Measurements from ENCODE around the gene NEURL1.
A peak's percentile ranks its signal among the peaks of the same experiment; 100 is the strongest.
"Not testable (repeated sequence)": the region's sequence is repeated elsewhere in the genome, so short reads cannot be mapped to it uniquely, and the experiment has no call there.

The NEURL1 gene

DNA sequence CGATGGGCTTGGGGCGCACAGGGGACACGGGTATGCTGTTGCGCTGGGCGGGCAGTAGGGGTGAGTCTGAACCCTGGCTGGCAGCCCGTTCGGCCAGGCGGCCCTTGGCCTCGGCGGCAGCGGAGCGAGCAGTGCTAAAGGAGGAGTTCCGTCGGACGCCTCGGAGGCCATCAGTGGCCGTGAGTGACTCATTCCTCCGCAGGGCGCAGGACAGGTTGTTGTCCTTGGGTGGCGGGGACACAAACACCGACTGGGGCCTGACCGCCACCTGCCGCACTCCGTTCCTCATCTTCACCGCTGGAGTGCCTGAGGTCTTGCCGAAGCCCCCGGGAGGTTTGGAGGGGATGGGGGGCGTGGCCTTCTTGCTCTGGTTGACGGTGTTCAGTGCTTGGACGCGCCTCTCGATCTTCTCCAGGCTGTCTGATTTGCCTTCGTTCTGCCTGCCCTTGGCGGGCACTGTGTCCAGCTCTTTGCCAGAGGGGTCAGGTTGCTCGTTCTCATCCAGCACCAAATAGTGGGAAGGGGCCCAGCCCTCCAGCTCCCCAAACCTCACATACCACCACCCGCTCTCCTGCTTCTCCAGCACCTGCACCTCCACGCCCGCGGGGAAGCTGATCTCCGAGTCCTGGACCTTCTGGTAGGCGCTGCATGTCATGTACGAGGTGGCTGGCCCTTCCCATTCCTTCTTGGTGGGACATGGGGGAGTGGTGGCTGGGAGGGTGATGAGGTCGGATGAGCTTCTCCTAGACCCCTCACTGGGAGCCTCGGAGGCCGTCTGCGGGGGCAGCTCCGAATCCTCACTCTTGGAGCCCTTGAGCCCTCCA is 108.7 kb downstream of the NEURL1 start:
- DNase-seq, result no peak
- H3K27ac ChIP-seq, result no peak overlapping the region

DNA sequence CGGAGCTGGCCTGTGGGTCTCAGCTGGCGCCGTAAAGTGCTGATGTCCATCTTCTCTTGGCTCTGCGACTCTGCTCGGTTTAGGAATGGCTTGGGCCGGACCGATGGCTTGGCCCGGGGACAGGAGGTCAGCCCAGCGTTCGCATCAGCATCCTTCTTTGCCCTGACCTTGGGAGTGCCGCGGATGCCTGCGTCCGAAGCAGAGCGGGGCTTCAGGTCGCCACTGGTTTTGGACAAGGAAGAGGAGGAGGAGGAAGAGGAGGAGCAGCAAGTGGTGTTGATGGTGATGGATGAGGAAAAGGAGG is 109.3 kb downstream of the NEURL1 start:
- Histone ChIP-seq H3K9me3 (no peaks in the 10 kb centered on the region), H3K4me3 (no peak overlapping the region), H3K27ac (no peak overlapping the region), H3K27me3 (no peaks in the 10 kb centered on the region), H3K4me1 (peaks cover 0 to 39% (median 22%) of the 10 kb centered on the region in 4 donors), H3K36me3 (peaks cover 19 to 49% (median 40%) of the 10 kb centered on the region in 3 donors)
- TF ChIP-seq CTCF (IDR thresholded peaks at IDR 0.05), result no peak
- no peak for DNase-seq
- intact Hi-C loops (cut with DNase I; ENCODE audit: low total_unique reads), result loop anchor here (10.0 kb wide), 1 partner anchor 252 kb away; the partner anchor contains the start of gene SH3PXD2A

More for the DNA sequence above, 108.7 kb downstream of the NEURL1 start:
- TF ChIP-seq CTCF (IDR thresholded peaks at IDR 0.05), result no peak
- H3K4me1 ChIP-seq, result peaks cover under 1 to 44% (median 22%) of the 10 kb centered on the region in 4 donors
- no peaks in the 10 kb centered on the region for H3K9me3 ChIP-seq
- H3K27me3 ChIP-seq, result no peaks in the 10 kb centered on the region
- H3K4me3 ChIP-seq, result no peak overlapping the region
- intact Hi-C loops (cut with DNase I; ENCODE audit: low total_unique reads), result loop anchor here (10.0 kb wide), 1 partner anchor 253 kb away; the partner anchor contains the start of gene SH3PXD2A
- H3K36me3 ChIP-seq, result peaks cover 19 to 46% (median 40%) of the 10 kb centered on the region in 3 donors

GRCh38 chr10:103603382-103603781 is 109.9 kb downstream of the NEURL1 start:
- no peak overlapping the region for H3K4me3 ChIP-seq
- no peaks in the 10 kb centered on the region for H3K9me3 ChIP-seq
- H3K27ac ChIP-seq, result no peak overlapping the region
- no peaks in the 10 kb centered on the region for H3K27me3 ChIP-seq
- peaks cover 0 to 34% (median 22%) of the 10 kb centered on the region in 4 donors for H3K4me1 ChIP-seq
- intact Hi-C loops (cut with DNase I; ENCODE audit: low total_unique reads), result loop anchor here (10.0 kb wide), 1 partner anchor 251 kb away; the partner anchor contains the start of gene SH3PXD2A
- peaks cover 19 to 49% (median 40%) of the 10 kb centered on the region in 3 donors for H3K36me3 ChIP-seq
- no peak for TF ChIP-seq CTCF (IDR thresholded peaks at IDR 0.05)
- no peak for DNase-seq

DNA sequence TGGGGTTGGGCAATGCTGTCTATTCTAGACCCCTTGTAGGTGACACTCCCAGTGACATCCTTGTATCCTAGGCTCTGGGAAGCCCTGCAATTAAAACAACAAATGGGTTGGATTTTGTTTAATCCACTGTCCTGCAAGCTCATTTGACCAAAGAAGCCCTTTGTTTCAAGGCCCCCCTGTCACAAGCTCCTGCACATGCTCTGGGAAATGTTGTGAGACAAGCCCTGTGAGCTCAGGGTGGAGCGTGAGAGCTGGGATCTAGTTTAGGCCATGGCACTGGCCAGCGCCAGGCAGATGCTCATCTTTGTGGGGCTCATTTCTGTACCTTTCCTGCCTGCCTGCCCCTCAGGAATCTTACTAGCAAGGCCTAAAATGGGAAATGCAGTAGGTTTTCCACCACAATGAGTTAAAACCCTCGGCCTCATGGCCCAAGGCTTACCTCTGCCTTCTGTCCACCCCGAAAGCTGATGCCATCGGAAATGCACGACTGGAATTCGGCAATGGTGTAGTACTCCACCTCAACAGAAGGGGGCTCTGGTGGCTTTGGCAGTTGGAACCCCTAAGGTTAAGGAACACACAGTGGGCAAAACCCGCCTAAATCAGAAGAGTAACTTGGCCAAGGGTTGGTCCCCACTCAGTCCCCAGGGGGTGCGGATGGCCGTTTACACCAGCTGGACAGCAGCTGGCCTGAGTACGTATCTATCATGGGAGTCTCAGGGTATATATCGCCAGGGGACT is 112.0 kb downstream of the NEURL1 start:
- peaks cover 0 to 19% (median 15%) of the 10 kb centered on the region in 4 donors for H3K4me1 ChIP-seq
- peak; percentile 81 to 95 for TF ChIP-seq CTCF (IDR thresholded peaks at IDR 0.05)
- H3K4me3 ChIP-seq, result no peak overlapping the region
- peaks cover 33 to 69% (median 58%) of the 10 kb centered on the region in 3 donors for H3K36me3 ChIP-seq
- H3K27ac ChIP-seq, result no peak overlapping the region
- no peaks in the 10 kb centered on the region for H3K27me3 ChIP-seq
- no peaks in the 10 kb centered on the region for H3K9me3 ChIP-seq
- DNase-seq, result peak; percentile 65 to 86
- intact Hi-C loops (cut with DNase I; ENCODE audit: low total_unique reads), result loop anchor here (2.0 to 10.0 kb wide), 2 partner anchors 81 to 249 kb away; partner anchors contain the start of gene SH3PXD2A

DNA sequence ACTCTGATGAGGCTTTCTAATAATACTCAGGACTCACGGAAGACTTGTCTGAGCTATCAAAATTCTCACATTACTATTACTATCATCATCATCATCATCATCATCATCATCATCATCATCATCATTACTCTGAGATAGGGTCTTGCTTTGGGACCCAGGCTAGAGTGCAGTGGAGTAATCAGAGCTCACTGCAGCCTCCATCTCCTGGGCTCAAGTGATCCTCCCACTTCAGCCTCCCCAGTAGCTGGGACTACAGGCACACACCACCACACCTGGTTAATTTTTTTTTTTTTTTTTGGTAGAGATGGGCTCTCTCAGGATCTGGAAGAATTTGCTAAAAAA is 112.6 kb downstream of the NEURL1 start:
- H3K36me3 ChIP-seq, result peaks cover 37 to 75% (median 63%) of the 10 kb centered on the region in 3 donors
- intact Hi-C loops (cut with DNase I; ENCODE audit: low total_unique reads), result loop anchor here (10.0 kb wide), 1 partner anchor 249 kb away; the partner anchor contains the start of gene SH3PXD2A
- H3K4me1 ChIP-seq, result peaks cover 0 to 14% (median 10%) of the 10 kb centered on the region in 4 donors
- not testable (repeated sequence) for H3K9me3 ChIP-seq, H3K27me3 ChIP-seq, H3K27ac ChIP-seq, DNase-seq, H3K4me3 ChIP-seq

DNA sequence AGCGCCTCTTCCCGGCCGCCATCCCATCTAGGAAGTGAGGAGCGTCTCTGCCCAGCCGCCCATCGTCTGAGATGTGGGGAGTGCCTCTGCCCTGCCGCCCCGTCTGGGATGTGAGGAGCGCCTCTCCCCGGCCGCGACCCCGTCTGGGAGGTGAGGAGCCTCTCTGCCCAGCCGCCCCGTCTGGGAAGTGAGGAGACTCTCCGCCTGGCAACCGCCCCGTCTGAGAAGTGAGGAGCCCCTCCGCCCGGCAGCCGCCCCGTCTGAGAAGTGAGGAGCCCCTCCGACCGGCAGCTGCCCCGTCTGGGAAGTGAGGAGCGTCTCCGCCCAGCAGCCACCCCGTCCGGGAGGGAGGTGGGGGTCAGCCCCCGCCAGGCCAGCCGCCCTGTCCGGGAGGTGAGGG is 113.5 kb downstream of the NEURL1 start:
- H3K27ac ChIP-seq, DNase-seq, H3K4me3 ChIP-seq, H3K4me1 ChIP-seq, H3K27me3 ChIP-seq, H3K9me3 ChIP-seq: not testable (repeated sequence)
- intact Hi-C loops (cut with DNase I; ENCODE audit: low total_unique reads), result loop anchor here (10.0 kb wide), 1 partner anchor 248 kb away; the partner anchor contains the start of gene SH3PXD2A
- peaks cover 43 to 77% (median 63%) of the 10 kb centered on the region in 3 donors for H3K36me3 ChIP-seq

DNA sequence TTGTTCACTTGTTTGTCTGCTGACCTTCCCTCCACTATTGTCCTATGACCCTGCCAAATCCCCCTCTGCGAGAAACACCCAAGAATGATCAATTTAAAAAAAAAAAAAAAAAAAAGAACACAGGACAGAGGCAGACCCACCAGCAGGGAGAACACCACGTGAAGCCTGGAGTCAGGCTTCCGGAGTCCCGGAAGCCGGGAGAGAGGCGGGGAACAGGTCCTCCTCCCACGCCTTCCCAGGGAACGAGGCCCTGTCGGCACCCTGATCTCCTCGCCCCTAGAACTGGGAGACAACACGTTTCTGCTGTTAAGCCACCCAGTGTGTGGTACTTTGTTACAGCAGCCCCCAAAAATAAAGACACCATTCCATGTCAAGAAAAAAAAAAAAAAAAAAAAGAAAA is 114.6 kb downstream of the NEURL1 start:
- intact Hi-C loops (cut with DNase I; ENCODE audit: low total_unique reads), result loop anchor here (10.0 kb wide), 1 partner anchor 247 kb away; the partner anchor contains the start of gene SH3PXD2A
- not testable (repeated sequence) for H3K27me3 ChIP-seq, H3K9me3 ChIP-seq, H3K27ac ChIP-seq, H3K4me3 ChIP-seq, DNase-seq
- Histone ChIP-seq H3K4me1 (peaks cover 0 to 18% (median 10%) of the 10 kb centered on the region in 4 donors), H3K36me3 (peaks cover 46 to 77% (median 63%) of the 10 kb centered on the region in 3 donors)

Data from tibial artery (tissue), 4 donors.